GM19099 (cell line): Measurements from ENCODE around the gene SLC17A9.

Experiments used
- POLR2A ChIP-seq: IDR thresholded peaks from 3 replicates; pipeline ENCODE4 v1.6.1; 2011; ENCODE audit warnings: low read depth; ENCODE audit not compliant: insufficient read length; ENCODE audit errors: extremely low read depth

SLC17A9 gene

DNA sequence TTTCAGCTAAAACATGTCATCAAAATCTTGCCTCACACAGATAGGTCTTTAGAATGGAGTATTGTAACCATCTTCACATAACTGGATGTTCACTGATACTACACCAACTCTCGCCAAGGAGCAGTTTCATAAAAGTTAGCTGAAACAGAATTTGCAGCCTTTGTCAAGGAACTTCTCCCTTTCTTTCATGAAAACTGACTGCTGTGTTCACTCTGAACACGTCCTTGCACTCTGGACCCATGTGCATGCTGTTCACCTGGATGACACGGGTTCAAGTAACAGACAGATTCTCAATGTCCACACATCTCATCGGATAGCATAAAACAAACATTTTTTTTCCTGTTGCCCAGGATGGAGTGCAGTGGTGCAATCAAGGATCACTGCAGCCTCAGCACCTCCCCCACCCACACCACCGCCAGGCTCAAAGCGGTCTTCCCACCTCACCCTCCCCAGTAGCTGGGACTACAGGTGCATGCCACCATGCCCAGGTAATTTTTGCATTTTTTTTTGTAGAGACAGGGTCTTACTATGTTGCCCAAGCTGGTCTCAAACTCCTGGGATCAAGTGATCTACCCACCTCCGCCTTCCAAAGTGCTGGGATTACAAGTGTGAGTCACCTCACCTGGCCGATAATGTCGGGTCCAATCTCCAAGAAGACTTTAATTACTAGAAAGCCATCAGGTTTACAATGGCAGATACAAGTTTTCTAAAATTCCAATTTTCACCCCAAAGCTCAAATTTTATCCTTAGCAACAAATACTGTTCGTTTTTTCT is 35.6 kb upstream of the SLC17A9 start:
- TF ChIP-seq POLR2A = no peak

DNA sequence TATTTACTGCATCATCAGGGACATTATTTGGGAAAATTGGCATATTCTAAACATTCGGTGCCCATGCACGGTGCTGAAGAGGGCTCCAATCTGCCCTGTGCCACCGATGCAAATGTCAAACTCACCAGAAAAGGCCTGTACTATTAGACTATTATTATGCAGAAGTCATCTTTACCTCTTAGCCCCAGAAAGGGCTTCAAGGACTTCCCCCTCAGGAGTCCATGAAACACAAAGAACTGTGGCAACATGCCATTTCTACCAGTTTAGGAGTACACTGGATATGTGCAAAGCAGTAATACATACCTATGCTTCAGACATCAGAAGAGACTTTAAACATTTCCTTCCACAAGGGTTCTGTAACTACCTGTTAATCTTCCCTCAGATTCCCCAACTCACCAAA is 34.8 kb upstream of the SLC17A9 start:
- no peak for TF ChIP-seq POLR2A

DNA sequence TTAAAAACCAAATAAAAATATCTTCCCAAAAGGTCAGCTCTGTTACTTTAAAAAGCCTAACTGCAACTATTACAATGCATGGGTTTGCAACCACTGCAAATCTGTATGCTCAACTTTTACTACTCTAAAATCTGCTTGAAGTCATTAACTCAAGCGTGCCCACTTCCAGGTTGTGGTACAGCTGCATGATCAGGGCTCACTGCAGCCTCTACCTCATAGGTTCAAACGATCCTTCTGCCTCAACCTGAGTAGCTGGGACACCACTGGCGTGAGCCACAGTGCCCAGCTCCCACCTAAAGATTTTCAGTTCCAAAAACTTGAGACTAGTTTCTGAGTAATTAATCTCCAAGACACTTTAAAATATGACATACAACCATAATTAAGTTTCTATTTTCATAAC is 34.4 kb upstream of the SLC17A9 start:
- no peak for TF ChIP-seq POLR2A

DNA sequence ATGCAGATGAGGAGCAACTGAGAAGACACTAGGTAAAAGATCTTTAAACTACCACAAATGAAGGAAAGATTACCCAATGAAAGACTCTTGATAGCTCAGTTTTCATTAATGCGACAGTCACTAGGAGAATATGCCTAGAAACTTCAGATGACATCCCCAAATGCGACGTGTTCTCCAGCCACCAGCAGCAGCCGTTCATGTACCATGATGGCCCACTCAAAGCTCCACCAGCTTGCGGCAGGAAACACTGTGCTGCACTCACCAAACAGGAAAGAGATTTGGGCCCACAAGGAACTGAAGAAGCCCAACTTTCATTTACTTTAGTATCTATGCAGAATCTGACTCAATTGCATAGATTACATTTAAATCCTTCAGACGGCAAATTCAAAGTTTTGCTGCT is 33.7 kb upstream of the SLC17A9 start:
- TF ChIP-seq POLR2A = no peak

DNA sequence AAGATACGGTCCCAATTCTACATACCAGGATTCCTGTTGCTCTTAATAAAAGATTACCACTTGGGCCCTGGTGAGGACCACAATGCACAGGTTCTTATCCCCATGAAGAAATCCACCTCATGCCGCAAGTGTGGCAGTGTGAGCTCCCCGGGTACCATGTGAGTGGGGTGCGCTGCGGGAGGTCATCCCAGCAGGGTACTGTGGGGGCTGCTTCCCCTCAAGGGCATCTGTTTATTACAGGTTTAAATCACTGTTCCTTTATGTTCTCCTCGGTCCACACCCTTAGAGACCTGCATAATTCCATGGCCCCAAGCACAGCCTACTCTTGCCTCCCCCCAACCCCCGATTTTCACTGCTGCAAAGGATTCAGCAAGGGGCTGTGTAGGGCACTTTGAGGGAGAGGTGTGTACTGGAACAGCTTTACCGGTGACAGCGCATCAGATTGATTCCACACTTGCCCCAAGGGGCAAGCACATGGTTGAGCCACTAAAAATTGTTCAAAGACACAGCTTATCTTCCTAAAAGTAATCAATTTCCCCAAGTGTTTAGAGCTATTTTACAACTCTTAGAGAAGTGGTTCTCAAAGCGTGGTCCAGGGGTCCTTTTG is 32.4 kb upstream of the SLC17A9 start:
- no peak for TF ChIP-seq POLR2A

DNA sequence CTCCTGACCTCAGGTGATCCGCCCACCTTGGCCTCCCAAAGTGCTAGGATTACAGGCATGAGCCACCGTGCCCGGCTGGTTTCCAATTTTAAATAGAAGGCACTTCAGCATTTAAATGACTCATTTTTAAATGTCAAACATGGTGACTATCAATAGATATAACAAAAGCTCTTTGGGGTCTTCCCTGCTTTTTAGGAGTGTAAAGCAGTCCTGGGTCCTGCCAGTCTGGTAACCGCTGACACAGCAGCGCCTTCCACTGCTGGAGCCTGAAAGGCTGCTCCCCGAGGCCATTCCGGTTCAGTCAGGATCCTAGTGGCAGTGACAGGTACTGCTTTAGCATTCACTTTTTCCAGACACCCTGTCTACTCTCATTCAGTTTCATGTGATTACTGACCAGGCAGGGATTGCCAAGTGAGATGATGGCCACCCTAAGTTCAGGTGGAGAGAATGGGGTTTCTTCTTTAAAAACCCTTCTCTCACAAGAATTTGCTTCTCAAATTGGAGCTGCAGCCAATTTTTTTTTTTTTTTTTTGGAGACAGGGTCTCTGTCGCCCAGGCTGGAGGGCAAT is 31.3 kb upstream of the SLC17A9 start:
- TF ChIP-seq POLR2A = no peak

DNA sequence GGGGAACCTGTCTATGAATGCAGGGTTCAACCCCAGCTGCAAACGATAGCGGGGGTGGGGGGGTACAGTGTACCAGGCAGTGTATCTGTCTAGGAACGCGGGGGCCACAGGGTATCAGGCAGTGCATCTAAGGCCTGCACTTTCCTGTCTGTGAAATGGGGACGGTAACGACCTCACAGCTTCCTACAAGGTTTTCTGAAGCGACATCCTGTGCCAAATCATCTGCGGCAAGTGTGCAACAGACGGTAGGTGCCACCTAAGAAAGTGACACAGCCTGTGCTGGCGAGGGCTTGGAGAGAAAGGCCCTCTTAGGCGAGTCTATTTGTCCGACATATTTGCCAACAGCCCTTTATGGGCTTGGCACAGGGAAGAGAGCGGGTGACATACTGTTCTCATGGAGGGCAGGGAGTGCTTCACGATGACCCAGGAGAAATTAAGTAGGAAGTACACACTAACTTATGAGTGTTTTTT is 30.0 kb upstream of the SLC17A9 start:
- no peak for TF ChIP-seq POLR2A

DNA sequence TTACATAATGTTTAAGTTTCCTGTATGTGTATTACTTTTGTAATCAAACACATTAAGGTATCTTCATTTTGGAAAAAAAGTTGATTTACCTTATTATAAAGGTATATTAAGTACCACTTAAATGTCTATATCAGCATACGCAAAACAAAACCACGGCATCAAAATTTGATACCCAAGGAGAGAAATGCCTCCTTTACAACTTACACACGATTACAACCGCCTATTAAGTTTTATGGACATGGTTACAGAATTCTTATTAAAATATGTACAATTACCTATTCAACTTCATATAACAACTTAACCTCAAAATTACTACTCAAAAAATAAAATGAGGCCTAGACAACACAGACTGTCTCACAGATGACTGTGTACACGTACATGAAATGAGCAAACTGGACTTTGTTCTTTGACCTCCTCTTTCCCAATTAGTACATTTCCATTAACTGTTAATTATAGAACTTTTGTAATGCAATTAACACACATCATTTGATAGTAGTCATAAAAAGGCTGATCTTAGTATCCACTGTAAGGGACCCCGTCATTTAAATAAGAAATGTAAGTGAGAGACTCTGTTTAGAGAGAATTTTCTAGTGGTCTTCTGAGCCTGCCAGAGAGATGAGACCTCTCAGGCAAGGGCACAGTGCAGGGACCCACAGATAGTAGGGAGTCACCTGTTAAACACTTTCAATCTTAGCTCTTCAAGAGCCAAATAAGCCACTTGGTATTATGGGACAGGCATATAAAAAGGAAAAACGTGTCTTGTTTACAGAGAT is 28.7 kb upstream of the SLC17A9 start:
- no peak for TF ChIP-seq POLR2A

DNA sequence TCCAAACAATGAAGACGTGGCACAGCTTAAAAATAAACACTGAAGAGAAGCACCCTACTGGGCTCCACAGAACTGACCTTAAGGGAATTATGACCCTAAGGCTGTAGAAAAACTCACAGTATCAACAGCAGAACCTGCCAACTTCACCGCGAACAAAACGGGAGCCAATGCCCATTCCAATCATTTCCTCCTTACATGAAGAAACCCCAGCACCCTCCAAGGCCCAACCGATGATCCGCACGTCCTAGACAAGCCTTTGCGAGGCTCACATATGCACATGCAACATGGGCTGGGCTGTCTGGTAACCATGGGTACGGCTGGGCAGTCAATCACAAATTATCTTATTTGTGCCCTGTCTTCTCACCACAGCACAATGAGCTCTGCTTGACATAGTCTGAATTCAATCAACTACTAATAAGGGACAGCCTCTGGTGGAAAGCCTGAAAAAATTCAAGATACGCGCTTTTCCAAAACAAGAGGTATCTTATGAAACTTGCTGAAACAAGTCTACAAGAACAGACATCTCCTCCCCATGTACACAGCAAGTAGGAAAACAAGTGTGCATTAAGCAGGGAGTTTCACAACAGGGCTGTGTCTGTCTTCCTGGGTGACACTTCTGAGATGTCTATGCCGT is 27.9 kb upstream of the SLC17A9 start:
- TF ChIP-seq POLR2A = no peak

DNA sequence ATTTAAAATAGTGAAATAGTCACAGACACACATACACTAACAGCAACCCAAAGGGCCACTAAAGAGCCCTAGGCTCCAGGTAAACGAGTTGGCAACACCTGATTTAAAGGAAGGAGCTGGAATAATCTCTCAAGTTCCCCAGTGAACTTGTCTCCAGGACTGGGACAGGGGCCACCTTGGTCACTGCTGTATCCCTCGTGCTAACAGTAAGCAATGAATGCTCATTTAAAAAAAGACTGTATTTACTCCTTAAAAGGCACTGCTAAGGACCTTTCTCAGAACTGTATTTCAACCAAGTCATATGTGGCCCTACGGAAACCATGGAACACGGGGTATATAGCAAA is 27.5 kb upstream of the SLC17A9 start:
- TF ChIP-seq POLR2A = no peak

DNA sequence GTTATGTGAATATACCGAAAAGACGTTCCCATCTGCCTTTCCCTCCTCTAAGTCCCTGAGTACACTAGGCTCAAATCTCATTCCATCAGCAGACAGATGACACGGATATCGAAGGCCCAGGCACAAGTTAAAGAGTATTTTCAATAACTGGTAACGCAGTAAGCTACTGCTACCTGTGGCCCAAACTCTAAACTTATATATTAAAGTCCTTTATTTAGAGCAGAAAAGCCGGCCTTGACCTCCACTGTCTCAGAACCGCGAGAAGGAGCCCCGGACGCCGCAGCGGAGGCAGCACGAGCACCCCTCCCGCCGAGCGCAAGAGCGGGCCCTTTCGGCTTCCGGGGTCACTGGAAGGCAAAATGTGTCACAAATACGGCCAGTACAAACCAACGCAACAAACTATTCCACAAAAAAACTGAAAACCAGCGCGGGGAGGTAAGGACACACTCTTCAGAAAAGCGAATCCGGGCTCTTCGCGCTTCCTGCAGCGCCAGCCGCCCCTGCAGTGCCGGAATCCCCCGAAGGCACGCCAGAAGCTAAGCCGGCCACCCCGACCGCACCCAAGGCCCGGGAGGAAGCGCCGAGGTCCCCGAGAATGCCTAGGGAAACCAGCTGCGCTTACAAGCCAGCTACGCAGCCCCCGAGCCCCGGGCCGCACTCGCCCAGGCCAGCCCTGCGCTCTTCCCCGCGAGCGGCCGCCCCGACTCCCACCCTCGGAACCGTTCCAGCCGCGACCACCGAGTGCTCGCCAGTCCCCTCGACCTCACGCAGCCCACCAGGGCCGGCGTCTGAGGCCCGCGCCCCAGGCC is 26.9 kb upstream of the SLC17A9 start:
- no peak for TF ChIP-seq POLR2A

DNA sequence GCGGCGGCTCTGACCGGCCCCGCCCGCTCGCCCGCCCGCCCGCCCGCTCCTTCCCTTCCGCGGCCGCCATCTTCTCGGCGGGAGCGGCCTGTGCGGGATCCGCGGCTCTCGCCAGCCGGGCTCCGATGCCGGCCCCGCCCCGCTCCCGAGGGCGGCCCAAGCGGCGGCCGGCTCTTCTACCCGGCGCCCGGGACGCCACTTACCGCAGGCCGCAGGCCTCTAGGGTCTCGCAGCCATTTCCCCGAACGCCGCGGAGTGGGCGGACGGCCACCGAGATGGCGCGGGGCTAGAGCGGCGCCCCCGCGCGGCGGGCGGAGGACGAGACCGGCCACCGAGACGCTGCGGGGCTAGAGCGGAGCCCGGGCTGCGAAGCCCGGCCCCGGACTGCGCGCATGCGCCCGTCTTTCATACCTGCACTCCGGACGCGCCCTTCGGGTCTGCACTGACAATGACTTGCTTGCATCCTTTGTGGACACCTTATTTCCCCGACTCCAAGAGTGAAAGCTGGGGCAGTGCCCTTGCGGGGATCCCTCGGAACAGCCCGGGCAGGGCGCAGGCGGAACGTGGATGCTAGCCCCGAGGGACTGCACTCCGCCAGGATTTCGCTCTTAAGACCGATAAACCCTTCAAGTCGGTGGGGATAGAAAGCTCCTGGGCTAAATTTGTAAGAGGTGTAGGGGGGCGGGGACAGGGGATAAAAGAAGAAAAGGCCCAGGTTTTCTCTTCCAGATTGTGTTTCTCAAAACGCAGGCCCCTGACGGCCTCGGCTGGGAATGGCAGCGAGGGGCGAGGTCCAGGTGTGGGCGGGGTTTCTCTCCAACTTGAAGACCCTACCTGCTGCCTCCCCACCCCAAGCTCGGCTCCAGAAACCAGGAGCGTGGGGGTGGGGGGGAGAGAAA is 26.0 kb upstream of the SLC17A9 start, which contains the start of gene DIDO1:
Gene DIDO1, minus strand, starts transcription at position 277 of the 899 bp plus-strand sequence.
- TF ChIP-seq POLR2A = peak; percentile 69

DNA sequence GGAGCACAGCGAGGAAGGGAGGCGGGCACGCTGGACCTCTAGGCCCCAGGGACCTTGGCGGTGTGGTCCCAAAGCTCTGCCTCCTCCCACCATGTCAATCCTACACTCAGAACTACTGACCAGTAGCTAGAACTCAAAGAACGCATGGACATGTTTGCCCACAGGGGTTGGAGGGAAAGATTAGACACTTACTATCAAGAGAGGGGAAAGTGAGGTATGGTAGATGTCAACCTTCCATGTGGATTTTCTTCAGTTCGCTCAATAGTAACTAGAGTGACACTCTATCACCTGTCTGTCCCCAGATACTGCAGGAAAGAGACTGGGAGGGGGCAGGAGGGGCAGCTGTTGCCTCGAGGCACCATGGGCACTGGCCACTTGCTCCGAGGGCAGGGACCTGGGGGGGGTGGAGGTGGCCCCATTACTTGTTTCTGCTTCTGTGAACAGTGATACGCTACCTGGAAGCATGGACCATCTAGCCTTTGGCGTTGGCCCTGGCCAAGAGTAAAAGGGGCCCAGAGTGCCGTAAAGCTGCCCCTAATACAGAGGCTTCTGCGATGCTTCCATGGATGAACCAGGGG is 25.3 kb upstream of the SLC17A9 start:
- TF ChIP-seq POLR2A = no peak

DNA sequence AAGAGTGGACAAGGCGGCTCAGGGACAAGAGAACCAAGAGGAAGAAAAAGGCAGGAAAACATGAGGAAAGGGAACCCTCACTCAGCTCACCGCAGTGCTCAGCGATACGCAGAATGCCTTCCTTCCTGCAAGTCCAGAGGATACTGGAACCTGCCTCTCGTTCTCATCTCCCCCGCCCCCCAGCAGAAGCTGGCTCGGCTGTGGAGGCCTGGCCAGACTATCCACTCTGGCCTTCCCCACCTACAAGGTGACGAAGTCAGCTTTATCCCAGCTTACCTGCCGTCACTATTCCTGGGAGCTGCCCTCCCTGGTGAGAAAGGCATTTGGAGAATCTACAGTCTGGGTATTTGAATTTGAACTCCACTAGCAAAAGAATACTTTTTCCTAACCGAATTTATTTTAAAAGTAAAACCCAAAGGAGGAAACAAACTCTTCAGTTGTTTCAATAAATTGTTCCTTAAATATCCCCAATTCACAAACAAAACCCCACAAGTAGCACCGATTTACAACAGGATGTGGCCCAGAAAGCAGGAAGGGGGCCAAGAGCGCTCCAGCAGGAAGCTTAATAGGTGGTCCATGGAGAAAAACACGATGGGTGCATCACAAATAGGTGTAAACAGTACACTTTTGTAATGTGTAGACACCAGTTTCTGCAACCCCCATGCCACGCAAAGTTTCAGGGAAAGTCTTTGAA is 24.1 kb upstream of the SLC17A9 start:
- TF ChIP-seq POLR2A = no peak
